ENCODE measurements around the gene KRT36. TPM values are rescaled to one million over a fixed set of nuclear protein-coding genes. Genes with fewer than 3 reads are reported as not detected.

Gene KRT36
- total RNA-seq, 1 donor from 2014 or later = not detected

DNA sequence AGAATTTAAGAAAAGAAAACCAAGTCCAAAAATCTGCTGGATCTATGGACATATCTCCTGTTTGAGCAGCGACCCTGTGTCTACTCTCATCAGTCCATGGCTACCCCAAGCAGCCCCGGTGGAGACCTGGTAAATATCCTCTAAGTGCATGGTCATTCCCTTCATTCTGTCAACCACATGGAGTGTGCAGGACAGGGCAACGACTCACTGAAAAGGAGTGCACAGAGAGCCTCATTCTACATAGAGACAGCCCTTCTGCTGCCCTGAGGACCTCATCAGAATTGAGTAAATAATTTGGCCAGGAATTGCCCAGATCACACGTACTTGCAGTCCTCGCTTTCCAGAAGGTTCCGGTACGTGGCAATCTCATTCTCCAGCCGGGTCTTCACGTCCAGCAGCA lies 51.9 kb downstream of the KRT36 start:
- TF ChIP-seq, protein P1, sequence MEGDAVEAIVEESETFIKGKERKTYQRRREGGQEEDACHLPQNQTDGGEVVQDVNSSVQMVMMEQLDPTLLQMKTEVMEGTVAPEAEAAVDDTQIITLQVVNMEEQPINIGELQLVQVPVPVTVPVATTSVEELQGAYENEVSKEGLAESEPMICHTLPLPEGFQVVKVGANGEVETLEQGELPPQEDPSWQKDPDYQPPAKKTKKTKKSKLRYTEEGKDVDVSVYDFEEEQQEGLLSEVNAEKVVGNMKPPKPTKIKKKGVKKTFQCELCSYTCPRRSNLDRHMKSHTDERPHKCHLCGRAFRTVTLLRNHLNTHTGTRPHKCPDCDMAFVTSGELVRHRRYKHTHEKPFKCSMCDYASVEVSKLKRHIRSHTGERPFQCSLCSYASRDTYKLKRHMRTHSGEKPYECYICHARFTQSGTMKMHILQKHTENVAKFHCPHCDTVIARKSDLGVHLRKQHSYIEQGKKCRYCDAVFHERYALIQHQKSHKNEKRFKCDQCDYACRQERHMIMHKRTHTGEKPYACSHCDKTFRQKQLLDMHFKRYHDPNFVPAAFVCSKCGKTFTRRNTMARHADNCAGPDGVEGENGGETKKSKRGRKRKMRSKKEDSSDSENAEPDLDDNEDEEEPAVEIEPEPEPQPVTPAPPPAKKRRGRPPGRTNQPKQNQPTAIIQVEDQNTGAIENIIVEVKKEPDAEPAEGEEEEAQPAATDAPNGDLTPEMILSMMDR (IDR thresholded peaks at IDR 0.05) = no peak
- H3K9me3 Mint-ChIP-seq (ENCODE audit: low read depth) = no peaks in the 10 kb centered on the region
- no peak for DNase-seq (ENCODE audit: low spot score)
- H3K27ac Mint-ChIP-seq (ENCODE audit: unreplicated experiment) = no peak overlapping the region
- no peak overlapping the region for H3K4me3 Mint-ChIP-seq (ENCODE audit: unreplicated experiment)
- H3K4me1 Mint-ChIP-seq (ENCODE audit: low read depth) = no peaks in the 10 kb centered on the region
- H3K36me3 Mint-ChIP-seq (ENCODE audit: low read depth) = no peaks in the 10 kb centered on the region
- peaks cover 17% of the 10 kb centered on the region for H3K27me3 Mint-ChIP-seq (ENCODE audit: low read depth)

GRCh38 chr17:41437254-41437653 lies 52.5 kb downstream of the KRT36 start:
- DNase-seq (ENCODE audit: low spot score) = no peak
- TF ChIP-seq, protein P1 (IDR thresholded peaks at IDR 0.05) = no peak
- H3K27me3 Mint-ChIP-seq (ENCODE audit: low read depth) = peaks cover 14% of the 10 kb centered on the region
- no peak overlapping the region for H3K27ac Mint-ChIP-seq (ENCODE audit: unreplicated experiment)
- H3K4me1 Mint-ChIP-seq (ENCODE audit: low read depth) = no peaks in the 10 kb centered on the region
- no peak overlapping the region for H3K4me3 Mint-ChIP-seq (ENCODE audit: unreplicated experiment)
- H3K36me3 Mint-ChIP-seq (ENCODE audit: low read depth) = no peaks in the 10 kb centered on the region
- no peaks in the 10 kb centered on the region for H3K9me3 Mint-ChIP-seq (ENCODE audit: low read depth)

Small RNA genes within 50 kb of the gene (microRNA-seq; reads per million reads assigned to microRNA genes)
- not detected for gene MIR6510 (ENCODE audit: borderline number of aligned reads)

Other genes starting within 250 kb of the KRT36 start
- not detected in 3 replicates for gene KRTAP9-4, start 240.2 kb downstream of the KRT36 start, total RNA-seq
- not detected in 3 replicates for gene KRTAP9-9, start 234.5 kb downstream of the KRT36 start, total RNA-seq
- not detected in 3 replicates for gene KRTAP9-6, start 224.5 kb downstream of the KRT36 start, total RNA-seq
- gene KRTAP9-7, start 214.2 kb downstream of the KRT36 start, total RNA-seq = not detected in 3 replicates
- gene KRTAP29-1, start 187.1 kb downstream of the KRT36 start, total RNA-seq = not detected in 3 replicates
- gene KRTAP16-1, start 180.6 kb downstream of the KRT36 start, total RNA-seq = not detected in 3 replicates
- gene KRTAP17-1, start 174.2 kb downstream of the KRT36 start, total RNA-seq = not detected in 3 replicates
- not detected in 3 replicates for gene KRT33A, start 139.1 kb downstream of the KRT36 start, total RNA-seq
- not detected in 3 replicates for gene KRT33B, start 120.1 kb downstream of the KRT36 start, total RNA-seq
- gene KRT34, start 107.6 kb downstream of the KRT36 start, total RNA-seq = not detected in 3 replicates
- gene KRT31, start 92.3 kb downstream of the KRT36 start, total RNA-seq = not detected in 3 replicates
- not detected in 3 replicates for gene KRT37, start 65.3 kb downstream of the KRT36 start, total RNA-seq
- gene KRT38, start 48.9 kb downstream of the KRT36 start, total RNA-seq = not detected in 3 replicates
- gene KRT32, start 22.5 kb downstream of the KRT36 start, total RNA-seq = not detected in 3 replicates
- gene KRT35, start 8.8 kb downstream of the KRT36 start, total RNA-seq = not detected in 3 replicates
- gene KRT13, start 15.7 kb upstream of the KRT36 start, total RNA-seq = not detected in 3 replicates
- gene KRT15, start 29.0 kb upstream of the KRT36 start, total RNA-seq = not detected in 3 replicates
- 1.3 to 1.7 TPM in 2 of 3 replicates, not detected in the other for gene KRT19, start 38.4 kb upstream of the KRT36 start, total RNA-seq
- not detected in 3 replicates for gene KRT9, start 82.1 kb upstream of the KRT36 start, total RNA-seq
- 0.23 to 0.94 TPM (median 0.32 TPM) in 3 replicates for gene KRT14, start 97.0 kb upstream of the KRT36 start, total RNA-seq
- gene KRT16, start 122.9 kb upstream of the KRT36 start, total RNA-seq = 3.9 to 5.9 TPM (median 5.5 TPM) in 3 replicates
- 183 to 261 TPM (median 258 TPM) in 3 replicates for gene KRT17, start 134.7 kb upstream of the KRT36 start, total RNA-seq
- 572 to 1,015 TPM (median 990 TPM) in 3 replicates for gene EIF1, start 199.0 kb upstream of the KRT36 start, total RNA-seq
- gene GAST, start 222.4 kb upstream of the KRT36 start, total RNA-seq = not detected in 3 replicates
- gene HAP1, start 244.7 kb upstream of the KRT36 start, total RNA-seq = not detected in 3 replicates

Measured in chondrocyte (in vitro differentiated cells).